ENCODE results near the gene FOXL1. TPM values are rescaled to one million over a fixed set of nuclear protein-coding genes. Genes with fewer than 3 reads are reported as not detected.

Gene FOXL1
- total RNA-seq, 1 experiment from 2014 or later, result 7.5 TPM

DNA sequence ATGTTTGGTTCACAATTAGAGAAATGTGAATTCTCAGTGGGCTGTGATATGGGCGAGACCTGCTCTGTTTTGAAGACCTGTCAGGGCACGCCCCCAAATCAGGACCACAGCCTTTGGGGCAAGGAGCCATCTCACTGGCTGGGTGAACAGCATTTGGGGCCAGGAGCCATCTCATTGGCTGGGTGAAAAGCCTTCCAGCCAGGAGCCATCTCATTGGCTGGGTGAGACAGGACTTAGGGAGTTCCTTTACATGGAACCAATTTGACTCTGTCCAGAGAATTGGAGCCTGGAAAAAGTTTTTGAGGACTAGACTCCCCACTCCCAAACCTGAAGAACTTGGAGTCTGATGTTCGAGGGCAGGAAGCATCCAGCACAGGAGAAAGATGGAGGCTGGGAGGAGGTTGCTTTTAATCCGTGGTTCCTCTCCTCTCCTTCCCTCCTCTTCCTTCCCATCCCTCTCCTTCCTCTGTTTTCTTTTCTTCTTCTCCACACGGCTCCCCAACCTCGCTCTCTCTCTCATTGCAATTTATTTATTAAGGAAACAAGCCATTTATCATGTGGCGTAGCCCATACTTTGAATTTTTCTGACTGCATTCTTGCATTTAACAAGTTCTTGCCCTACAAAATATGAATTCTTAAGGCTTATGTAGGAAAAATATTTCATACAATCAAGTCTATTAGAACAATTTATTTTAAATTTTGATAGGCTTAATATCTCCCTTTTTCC, 19.7 kb downstream of the FOXL1 start:
- no peaks in the 10 kb centered on the region for H4K20me1 ChIP-seq (ENCODE audit: insufficient read depth)
- H3K4me1 ChIP-seq (ENCODE audit: control insufficient read depth in 1 of 2, insufficient read depth in 2 of 2, low read length in 2 of 2), result no peaks in the 10 kb centered on the region
- ATAC-seq (peak; percentile 84), DNase-seq (ENCODE audit: low read depth, low spot score) (no peak)
- H3K9me3 ChIP-seq (ENCODE audit: control insufficient read depth in 1 of 2, insufficient read depth in 1 of 2, low read depth in 1 of 2, low read length in 2 of 2), result no peaks in the 10 kb centered on the region
- POLR2A ChIA-PET, result no interaction called here
- BruUV-seq (replicated peaks), result no TSS peak
- TF ChIP-seq EZH2 (IDR thresholded peaks at IDR 0.05) (no peak), ELF1 (IDR thresholded peaks at IDR 0.05; ENCODE audit: borderline replicate concordance, low read depth) (no peak), ZFX (IDR thresholded peaks at IDR 0.05) (no peak), JUND (IDR thresholded peaks at IDR 0.05) (no peak), EZH2phosphoT487 (IDR thresholded peaks at IDR 0.05; ENCODE audit: borderline replicate concordance) (no peak), POLR2A (IDR thresholded peaks at IDR 0.05; ENCODE audit: borderline replicate concordance, extremely low read depth, insufficient read depth, insufficient read length) (no peak), ZNF274 (IDR thresholded peaks at IDR 0.05; ENCODE audit: low read depth, low read length) (no peak), CBX3 (IDR thresholded peaks at IDR 0.05; ENCODE audit: low read depth) (no peak), YY1 (IDR thresholded peaks at IDR 0.05; ENCODE audit: extremely low read depth, insufficient replicate concordance, low read depth, low read length) (no peak), CEBPB (IDR thresholded peaks at IDR 0.05; ENCODE audit: low read depth) (no peak), SP1 (IDR thresholded peaks at IDR 0.05; ENCODE audit: low read depth) (no peak), RAD21 (IDR thresholded peaks at IDR 0.05; ENCODE audit: low read depth) (no peak), TCF7L2 (IDR thresholded peaks at IDR 0.05; ENCODE audit: borderline replicate concordance, extremely low read depth, insufficient read depth, insufficient read length) (no peak), POLR2AphosphoS5 (IDR thresholded peaks at IDR 0.05; ENCODE audit: low read depth, low read length) (no peak), SRF (IDR thresholded peaks at IDR 0.05; ENCODE audit: low read depth) (no peak)
- TF ChIP-seq, protein P1, sequence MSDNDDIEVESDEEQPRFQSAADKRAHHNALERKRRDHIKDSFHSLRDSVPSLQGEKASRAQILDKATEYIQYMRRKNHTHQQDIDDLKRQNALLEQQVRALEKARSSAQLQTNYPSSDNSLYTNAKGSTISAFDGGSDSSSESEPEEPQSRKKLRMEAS (IDR thresholded peaks at IDR 0.05), result no peak
- TF ChIP-seq, protein P2, sequence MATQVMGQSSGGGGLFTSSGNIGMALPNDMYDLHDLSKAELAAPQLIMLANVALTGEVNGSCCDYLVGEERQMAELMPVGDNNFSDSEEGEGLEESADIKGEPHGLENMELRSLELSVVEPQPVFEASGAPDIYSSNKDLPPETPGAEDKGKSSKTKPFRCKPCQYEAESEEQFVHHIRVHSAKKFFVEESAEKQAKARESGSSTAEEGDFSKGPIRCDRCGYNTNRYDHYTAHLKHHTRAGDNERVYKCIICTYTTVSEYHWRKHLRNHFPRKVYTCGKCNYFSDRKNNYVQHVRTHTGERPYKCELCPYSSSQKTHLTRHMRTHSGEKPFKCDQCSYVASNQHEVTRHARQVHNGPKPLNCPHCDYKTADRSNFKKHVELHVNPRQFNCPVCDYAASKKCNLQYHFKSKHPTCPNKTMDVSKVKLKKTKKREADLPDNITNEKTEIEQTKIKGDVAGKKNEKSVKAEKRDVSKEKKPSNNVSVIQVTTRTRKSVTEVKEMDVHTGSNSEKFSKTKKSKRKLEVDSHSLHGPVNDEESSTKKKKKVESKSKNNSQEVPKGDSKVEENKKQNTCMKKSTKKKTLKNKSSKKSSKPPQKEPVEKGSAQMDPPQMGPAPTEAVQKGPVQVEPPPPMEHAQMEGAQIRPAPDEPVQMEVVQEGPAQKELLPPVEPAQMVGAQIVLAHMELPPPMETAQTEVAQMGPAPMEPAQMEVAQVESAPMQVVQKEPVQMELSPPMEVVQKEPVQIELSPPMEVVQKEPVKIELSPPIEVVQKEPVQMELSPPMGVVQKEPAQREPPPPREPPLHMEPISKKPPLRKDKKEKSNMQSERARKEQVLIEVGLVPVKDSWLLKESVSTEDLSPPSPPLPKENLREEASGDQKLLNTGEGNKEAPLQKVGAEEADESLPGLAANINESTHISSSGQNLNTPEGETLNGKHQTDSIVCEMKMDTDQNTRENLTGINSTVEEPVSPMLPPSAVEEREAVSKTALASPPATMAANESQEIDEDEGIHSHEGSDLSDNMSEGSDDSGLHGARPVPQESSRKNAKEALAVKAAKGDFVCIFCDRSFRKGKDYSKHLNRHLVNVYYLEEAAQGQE (IDR thresholded peaks at IDR 0.05; ENCODE audit: low read depth), result no peak
- TF ChIP-seq, protein P3, sequence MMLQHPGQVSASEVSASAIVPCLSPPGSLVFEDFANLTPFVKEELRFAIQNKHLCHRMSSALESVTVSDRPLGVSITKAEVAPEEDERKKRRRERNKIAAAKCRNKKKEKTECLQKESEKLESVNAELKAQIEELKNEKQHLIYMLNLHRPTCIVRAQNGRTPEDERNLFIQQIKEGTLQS (IDR thresholded peaks at IDR 0.05), result no peak
- TF ChIP-seq, protein P4, sequence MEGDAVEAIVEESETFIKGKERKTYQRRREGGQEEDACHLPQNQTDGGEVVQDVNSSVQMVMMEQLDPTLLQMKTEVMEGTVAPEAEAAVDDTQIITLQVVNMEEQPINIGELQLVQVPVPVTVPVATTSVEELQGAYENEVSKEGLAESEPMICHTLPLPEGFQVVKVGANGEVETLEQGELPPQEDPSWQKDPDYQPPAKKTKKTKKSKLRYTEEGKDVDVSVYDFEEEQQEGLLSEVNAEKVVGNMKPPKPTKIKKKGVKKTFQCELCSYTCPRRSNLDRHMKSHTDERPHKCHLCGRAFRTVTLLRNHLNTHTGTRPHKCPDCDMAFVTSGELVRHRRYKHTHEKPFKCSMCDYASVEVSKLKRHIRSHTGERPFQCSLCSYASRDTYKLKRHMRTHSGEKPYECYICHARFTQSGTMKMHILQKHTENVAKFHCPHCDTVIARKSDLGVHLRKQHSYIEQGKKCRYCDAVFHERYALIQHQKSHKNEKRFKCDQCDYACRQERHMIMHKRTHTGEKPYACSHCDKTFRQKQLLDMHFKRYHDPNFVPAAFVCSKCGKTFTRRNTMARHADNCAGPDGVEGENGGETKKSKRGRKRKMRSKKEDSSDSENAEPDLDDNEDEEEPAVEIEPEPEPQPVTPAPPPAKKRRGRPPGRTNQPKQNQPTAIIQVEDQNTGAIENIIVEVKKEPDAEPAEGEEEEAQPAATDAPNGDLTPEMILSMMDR (IDR thresholded peaks at IDR 0.05 in 2 of 3, conservative IDR thresholded peaks at IDR 0.05 in 1 of 3; ENCODE audit: borderline replicate concordance in 1 of 3, insufficient read depth in 1 of 3, low read depth in 2 of 3, low read length in 2 of 3), result no peak
- CTCF ChIA-PET, result no interaction called here
- H3K36me3 ChIP-seq (ENCODE audit: control insufficient read depth in 1 of 2, insufficient read depth in 2 of 2, low read length in 2 of 2), result no peaks in the 10 kb centered on the region
- no peaks in the 10 kb centered on the region for H3K9me2 ChIP-seq (ENCODE audit: insufficient read depth)
- H3K4me3 ChIP-seq (replicated peaks in 1 of 2; ENCODE audit: low read depth in 1 of 2, low read length in 2 of 2), result no peak overlapping the region
- no peaks in the 10 kb centered on the region for H3K79me2 ChIP-seq (ENCODE audit: insufficient read depth, low read length)
- intact Hi-C loops (cut with micrococcal nuclease), result no loop called here
- peaks cover 35% of the 10 kb centered on the region for H3K27me3 ChIP-seq (ENCODE audit: insufficient read depth, low read length)
- RAD21 ChIA-PET (ENCODE audit: low non-redundant PET in 1 of 2, low total read pairs in 2 of 2, uncharacterized antibody in 2 of 2, unreplicated experiment in 2 of 2), result no interaction called here
- no peak overlapping the region for H3K27ac ChIP-seq (ENCODE audit: low read depth, low read length)
- H3K4me2 ChIP-seq (ENCODE audit: low read length), result no peak overlapping the region
- H2AFZ ChIP-seq (ENCODE audit: low read depth, low read length, poor library complexity, severe bottlenecking), result no peak overlapping the region
- H3K9ac ChIP-seq (ENCODE audit: low read length), result no peak overlapping the region

All from HCT116 (cell line).